GM12891 (cell line): ENCODE measurements around the gene ERGIC3.
"Not testable (repeated sequence)": the region's sequence is repeated elsewhere in the genome, so short reads cannot be mapped to it uniquely, and the experiment has no call there.

Experiments used
- DNase-seq: peaks from one replicate; pipeline ENCODE4 v3.0.0; 2011; ENCODE audit warnings: low spot score; ENCODE audit not compliant: insufficient read length
- FAIRE-seq: peaks from 2 replicates; lab custom pipeline; 2011; peaks lifted over from hg19 to GRCh38; lab: Jason Lieb, UNC
- PAX5 ChIP-seq: IDR thresholded peaks from 2 replicates; pipeline ENCODE4 v1.6.1; 2011; ENCODE audit warnings: low read length, moderate library complexity, mild to moderate bottlenecking; ENCODE audit not compliant: insufficient read depth, severe bottlenecking
- POLR2A ChIP-seq: IDR thresholded peaks from 2 replicates; pipeline ENCODE4 v1.6.1; 2011; ENCODE audit warnings: low read depth, low read length, control low read depth
- POLR2AphosphoS5 ChIP-seq: IDR thresholded peaks from 2 replicates; pipeline ENCODE4 v1.6.1; 2011; ENCODE audit warnings: low read depth, low read length, control low read depth
- POU2F2 ChIP-seq: IDR thresholded peaks from 2 replicates; pipeline ENCODE4 v1.6.1; 2011; ENCODE audit warnings: low read depth, mild to moderate bottlenecking, control low read depth, low read length, moderate library complexity
- SPI1 ChIP-seq: IDR thresholded peaks from 2 replicates; pipeline ENCODE4 v1.6.1; 2011; ENCODE audit warnings: low read depth, low read length, control low read depth
- TAF1 ChIP-seq: IDR thresholded peaks from 2 replicates; pipeline ENCODE4 v1.6.1; 2011; ENCODE audit warnings: low read depth, low read length, control low read depth

The ERGIC3 gene

DNA sequence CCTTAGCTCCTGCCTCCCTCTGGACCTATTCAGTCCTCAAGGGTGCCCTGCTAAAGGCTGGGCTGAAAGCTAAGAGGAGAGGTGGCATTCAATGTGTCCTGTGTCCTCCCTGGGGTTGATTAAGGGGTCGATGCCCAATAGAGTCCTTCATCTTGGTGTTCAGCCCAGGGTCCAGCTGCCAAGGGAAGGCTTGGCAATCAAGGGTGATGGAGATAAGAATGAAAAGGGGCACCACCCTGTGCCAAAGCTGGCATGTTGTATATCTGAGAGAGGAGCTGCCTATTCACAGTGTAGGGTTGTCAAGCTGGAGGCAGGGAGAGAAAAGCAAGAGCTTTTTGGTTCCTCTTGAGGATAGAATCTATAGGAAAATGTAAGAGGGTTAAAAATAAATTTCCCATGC is 24.8 kb upstream of the ERGIC3 start:
- TF ChIP-seq TAF1: no peak
- TF ChIP-seq SPI1: no peak
- no peak for TF ChIP-seq PAX5
- DNase-seq (no peak), FAIRE-seq (no peak)

DNA sequence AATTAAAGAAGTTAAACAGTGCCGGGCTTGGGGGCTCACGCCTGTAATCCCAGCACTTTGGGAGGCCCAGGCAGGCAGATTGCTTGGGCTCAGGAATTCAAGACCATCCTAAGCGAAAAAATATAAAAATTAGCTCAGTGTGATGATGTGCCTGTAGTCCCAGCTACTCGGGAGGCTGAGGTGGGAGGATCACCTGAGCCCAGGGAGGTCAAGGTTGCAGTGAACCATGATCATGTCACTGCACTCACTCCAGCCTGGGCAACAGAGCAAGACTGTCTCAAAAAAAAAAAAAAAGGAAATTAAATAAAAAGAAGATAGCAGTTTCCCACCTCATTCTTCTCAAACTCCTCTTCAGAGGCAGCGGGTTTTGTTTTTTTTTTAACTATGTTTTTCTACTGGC is 24.1 kb upstream of the ERGIC3 start:
- not testable (repeated sequence) for FAIRE-seq, DNase-seq

DNA sequence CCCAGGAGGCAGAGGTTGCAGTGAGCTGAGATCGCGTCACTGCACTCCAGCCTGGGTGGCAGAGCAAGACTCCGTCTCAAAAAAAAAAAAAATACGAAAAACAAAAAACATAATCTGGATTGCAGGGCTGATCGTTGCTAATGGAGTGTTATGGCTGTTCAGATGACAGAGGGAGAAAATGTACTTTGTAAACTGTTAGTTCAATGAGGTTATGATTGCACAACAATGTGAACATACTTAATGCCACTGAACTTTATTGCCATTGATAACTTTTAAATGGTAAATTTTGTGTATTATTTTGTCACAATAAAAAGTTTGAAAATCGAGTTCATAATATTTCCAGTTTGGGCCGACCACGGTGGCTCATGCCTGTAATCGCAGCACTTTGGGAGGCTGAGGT is 22.9 kb upstream of the ERGIC3 start:
- TF ChIP-seq PAX5 (no peak), POU2F2 (no peak), TAF1 (no peak), SPI1 (no peak), POLR2AphosphoS5 (no peak), POLR2A (no peak)
- no peak for FAIRE-seq
- DNase-seq: no peak

DNA sequence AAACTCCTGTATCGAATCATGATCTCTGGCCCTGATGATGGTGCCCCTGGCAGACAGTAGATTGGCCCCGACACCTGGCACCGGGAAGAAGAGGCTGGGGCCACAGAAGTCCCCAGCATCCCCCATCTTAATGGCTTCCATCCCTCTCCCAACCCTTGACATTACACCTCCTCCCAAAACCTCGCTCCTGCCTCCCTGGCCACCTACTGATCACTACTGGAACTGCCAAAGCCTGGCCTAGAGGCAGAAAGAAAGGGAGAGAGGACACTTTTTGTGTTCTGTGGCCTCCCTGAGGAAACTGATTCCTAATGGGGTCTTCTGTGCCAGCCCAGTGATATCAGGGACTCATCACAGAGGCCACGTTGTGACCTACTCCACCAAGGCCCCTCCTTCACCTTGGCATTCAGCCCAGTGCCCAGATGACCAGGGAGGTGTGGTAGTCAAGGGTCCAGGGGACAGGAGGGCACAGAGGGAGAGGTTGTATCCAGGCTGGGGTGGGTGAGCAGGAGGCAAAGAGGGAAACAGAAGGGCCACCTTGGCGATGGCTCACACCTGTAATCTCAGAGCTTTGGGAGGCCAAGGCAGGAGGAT is 18.5 kb upstream of the ERGIC3 start:
- DNase-seq (no peak), FAIRE-seq (no peak)
- TF ChIP-seq PAX5 (no peak), TAF1 (no peak), POU2F2 (no peak), POLR2A (no peak), POLR2AphosphoS5 (no peak), SPI1 (no peak)

DNA sequence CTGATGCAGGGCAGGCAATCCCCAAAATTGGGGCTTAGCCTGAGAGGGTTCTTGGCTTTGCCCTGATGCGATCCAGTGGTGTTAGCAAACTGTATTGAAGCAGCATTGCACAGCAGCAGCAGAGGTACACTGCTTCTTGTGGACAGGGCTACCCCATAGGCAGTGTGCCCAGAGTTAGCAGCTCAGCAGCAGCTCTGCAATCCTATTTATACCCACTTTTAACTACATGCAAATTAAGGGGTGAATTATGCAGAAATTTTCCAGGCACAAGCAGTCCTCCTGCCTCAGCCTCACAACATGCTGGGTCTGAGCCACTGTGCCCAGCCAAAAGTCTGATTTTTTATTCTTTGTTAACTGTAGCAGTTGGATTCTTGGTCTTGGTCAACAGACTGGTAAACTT is 16.2 kb upstream of the ERGIC3 start:
- no peak for FAIRE-seq
- TF ChIP-seq POU2F2 (no peak), POLR2AphosphoS5 (no peak), POLR2A (no peak), PAX5 (no peak), TAF1 (no peak)
- no peak for DNase-seq

DNA sequence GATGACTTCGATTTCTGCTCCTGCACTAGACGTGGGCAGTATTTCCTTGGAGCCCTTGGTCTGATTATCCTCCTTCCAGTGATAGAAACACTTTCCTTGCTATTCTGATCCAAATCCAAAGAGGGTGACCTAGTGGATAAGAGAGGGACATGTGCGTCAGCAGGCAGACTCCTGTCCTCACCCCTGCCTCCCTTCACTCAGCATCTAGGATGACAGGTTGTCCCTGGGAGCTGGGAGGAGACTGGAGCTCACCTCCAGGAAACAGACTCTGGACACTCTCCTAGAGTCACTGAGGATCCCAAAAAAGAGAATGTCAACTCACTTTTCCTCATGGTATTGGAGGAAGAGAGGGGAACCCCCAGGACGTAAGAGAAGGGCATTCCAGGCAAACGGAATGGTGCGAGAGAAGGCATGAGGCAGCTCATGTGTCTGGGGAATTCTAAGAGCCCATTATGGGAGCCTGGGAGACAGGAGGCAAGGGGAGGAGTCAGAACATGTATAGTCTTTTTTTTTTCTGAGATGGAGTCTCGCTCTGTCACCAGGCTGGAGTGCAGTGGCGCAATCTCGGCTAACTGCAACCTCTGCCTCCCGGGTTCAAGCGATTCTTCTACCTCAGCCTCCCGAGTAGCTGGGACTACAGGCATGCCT is 14.6 kb upstream of the ERGIC3 start:
- DNase-seq (no peak), FAIRE-seq (no peak)
- TF ChIP-seq POLR2A (no peak), POU2F2 (no peak), PAX5 (no peak), POLR2AphosphoS5 (no peak), SPI1 (no peak), TAF1 (no peak)

DNA sequence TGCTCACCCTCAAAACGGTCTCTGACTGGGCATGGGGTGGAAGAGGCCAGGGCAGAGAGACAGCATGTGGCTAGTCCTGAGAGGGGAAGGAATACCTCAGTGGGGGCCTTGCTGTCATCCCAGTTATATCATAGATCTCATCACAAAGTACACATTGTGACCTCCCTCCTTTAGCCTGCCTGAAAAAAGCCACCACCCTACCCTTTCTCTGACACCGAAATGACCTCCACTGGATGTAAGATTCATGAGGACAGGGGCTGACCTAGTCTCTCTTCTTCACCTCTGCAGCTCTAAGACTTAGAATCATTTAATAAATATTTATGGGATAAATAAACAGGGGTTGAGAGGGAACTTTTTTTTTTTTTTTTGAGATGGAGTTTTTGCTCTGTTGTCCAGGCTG is 12.3 kb upstream of the ERGIC3 start, which contains the start of gene C20orf173:
C20orf173 (minus strand) TSS at position 101 of the 400 bp plus-strand sequence. CDS start 279 bp downstream, outside the sequence.
- TF ChIP-seq PAX5 (no peak), POLR2AphosphoS5 (no peak)
- FAIRE-seq: no peak
- DNase-seq: no peak

DNA sequence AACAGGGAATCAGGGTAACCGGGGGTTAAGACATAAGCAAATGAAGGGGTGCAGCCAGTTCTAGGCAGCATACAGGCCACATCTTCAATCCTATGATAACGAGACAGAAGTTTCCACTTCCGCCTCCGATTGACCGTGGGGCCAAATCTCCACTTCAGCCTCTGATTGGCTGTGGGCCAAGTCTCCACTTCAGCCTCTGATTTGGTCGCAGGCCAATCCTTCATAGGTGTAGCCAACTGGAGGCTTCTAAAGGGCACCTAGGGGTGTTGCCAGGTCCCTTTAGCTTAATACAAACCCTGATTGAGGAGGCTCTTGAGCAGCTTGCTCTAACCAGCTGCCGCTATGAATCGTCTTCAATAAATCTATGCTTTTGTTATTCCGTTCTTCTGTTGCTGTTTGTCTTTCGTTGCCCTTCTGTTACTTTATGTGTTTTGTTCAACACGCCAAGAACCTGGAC is 2.1 kb upstream of the ERGIC3 start:
- TF ChIP-seq TAF1: peak; percentile 60
- TF ChIP-seq SPI1: peak; percentile 60
- peak; percentile 37; the same call in 1 of the 2 replicates for TF ChIP-seq POU2F2
- TF ChIP-seq PAX5: no peak
- TF ChIP-seq POLR2A: peak; percentile 71
- peak; percentile 52; the same call in 1 of the 2 replicates for TF ChIP-seq POLR2AphosphoS5
- FAIRE-seq (peak; percentile 83), DNase-seq (no peak)

DNA sequence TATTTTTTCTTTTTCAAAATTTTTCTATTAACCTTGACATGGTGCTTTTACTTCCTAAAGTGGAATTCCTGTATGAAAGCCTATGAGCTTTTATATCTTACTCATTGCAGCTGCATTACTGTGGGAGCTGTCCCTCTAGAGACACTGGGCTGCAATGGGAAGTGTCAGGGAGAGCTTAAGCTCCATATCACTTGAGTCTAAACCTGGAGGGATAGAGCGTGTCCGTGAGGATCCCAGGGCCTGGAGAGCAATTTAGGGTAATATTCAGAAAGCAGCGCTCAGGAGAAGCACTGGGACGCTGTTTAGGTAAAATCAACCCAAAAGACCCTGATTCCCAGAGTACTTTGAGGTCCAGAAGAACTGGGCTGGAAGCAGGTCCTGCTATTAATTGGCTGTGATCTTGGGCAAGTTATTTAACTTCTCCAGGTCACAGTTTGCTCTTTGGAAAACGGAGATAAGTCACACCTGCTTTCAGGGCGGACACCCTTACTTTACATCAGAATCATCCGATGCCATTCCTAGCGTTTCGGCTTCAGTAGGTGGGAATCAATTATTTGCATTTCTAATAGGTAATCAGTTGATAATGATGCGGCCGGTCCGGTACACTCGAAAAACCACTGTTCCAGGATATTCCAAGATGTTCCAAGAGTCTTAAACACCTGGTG is 628 bp upstream of the ERGIC3 start:
- FAIRE-seq (peak; percentile 26), DNase-seq (no peak)
- TF ChIP-seq SPI1 (no peak), POLR2AphosphoS5 (no peak)

DNA sequence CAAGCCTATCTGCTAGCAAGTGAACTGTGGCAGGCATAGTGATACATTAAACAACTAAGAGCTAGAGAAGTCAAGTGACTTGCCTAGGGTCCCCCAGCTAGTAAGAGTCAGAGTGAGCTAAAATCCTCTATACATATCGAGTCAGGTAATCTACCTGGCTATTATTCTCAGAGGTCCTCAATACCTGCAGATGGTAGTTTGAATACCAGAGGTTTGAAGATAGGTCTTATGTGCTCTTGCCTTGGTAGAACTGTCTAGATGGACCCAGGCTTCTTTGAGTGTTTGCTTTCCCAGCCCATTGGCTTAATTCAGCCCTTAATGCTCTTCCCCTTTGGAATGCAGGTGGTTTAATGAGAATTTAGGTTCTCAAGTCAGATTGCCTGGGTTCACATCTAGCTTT is 1.1 kb downstream of the ERGIC3 start:
- no peak for DNase-seq
- no peak for FAIRE-seq
- no peak for TF ChIP-seq POLR2A
- no peak for TF ChIP-seq POLR2AphosphoS5
- no peak for TF ChIP-seq PAX5
- TF ChIP-seq POU2F2: no peak
- TF ChIP-seq TAF1: no peak
- no peak for TF ChIP-seq SPI1

DNA sequence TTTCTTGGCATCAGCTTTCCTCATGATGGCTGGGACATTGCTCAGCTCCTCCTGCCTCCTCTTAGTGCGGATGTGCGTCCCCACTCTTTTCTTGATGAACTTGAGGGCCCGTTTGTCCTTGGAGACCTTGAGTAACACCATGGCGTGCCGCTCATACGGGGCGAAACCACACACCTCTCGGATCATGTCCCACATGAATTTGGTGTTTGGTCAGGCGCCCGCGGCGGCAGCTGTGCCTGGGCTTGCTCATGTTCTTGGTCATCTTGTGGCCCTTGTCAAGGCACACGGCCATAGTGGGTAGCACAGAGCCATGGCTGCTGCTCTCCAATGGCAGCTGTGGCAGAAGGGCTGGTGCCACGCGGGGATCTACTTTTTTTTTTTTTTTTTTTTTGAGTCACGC is 2.6 kb downstream of the ERGIC3 start:
- no peak for DNase-seq
- TF ChIP-seq SPI1: no peak
- no peak for TF ChIP-seq POLR2A
- no peak for TF ChIP-seq PAX5
- no peak for TF ChIP-seq POU2F2
- no peak for TF ChIP-seq TAF1
- no peak for TF ChIP-seq POLR2AphosphoS5

DNA sequence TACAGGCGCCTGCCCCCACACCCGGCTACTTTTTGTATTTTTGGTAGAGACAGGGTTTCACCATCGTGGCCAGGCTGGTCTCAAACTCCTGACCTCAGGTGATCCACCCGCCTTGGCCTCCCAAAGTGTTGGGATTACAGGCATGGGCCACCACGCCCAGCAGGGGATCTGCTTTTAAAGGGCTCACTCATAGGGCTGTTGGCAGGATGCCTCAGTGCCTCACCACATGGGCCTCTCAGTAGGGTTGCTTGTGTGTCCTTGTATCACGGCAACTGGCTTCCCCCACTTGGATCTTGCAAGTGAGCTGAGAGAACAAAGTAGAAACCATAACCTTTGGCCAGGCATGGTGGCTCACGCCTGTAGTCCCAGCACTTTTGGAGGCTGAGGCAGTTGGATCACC is 3.1 kb downstream of the ERGIC3 start:
- DNase-seq, FAIRE-seq: not testable (repeated sequence)

More for the DNA sequence above, 2.6 kb downstream of the ERGIC3 start:
- FAIRE-seq: no peak
